Fibroblast of skin of abdomen (primary cell): ENCODE data around the gene GSN.

Experiments used
- DNase-seq: peaks from one replicate; pipeline ENCODE4 v3.0.0-alpha.2; 2013

GSN gene

DNA sequence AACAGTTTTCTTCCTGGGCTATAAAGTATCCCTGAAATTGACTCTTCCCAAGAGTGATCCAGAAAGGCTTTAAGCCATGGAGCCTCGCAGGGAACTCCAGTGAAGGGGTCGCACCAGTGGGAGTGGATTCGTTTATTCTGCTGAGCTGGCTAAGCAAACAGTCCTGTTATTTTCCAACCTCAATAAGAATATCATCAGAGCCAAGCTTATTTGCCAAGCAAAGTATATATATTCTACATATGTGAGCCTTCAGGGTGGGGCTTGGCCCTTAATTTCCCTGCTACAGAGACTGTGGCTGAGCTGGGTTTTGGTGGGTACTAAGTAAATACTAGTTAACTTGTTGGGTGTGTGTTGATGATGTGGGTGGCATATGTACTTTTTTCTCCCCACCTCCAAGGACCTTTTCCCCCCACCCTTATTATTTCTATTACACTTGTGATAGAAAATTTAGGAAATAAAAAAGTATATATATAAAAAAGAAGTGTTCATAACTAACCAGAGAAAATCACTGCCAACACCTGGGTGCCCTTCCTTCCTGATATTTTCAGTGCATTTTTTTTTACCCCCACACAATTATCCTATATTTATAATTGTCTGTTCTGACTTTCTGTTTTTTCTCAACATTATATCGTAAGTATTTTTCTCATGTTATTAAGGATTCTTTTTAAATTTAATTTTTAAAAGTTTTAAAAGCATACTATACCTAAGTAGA is 5.3 kb downstream of the GSN start:
- DNase-seq = no peak

DNA sequence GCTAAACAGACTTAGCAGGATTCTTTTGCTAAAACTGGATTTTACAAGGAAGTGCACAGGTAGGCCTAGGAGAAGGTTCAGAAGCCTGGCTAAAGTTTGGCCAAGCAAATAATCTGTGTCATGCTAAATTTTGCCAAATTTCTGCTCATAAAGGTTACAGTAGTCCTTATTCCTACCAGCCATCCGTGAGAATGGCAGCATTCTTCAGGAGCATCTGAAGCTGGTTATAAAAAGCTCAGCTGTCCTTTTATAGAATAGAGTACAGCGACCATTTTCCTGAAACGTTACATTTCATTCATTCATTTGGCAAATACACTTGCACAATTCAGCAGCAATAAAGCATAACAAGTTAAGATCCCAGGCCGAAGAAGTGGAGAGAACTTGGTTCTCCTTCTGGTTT is 6.9 kb downstream of the GSN start:
- DNase-seq = no peak

DNA sequence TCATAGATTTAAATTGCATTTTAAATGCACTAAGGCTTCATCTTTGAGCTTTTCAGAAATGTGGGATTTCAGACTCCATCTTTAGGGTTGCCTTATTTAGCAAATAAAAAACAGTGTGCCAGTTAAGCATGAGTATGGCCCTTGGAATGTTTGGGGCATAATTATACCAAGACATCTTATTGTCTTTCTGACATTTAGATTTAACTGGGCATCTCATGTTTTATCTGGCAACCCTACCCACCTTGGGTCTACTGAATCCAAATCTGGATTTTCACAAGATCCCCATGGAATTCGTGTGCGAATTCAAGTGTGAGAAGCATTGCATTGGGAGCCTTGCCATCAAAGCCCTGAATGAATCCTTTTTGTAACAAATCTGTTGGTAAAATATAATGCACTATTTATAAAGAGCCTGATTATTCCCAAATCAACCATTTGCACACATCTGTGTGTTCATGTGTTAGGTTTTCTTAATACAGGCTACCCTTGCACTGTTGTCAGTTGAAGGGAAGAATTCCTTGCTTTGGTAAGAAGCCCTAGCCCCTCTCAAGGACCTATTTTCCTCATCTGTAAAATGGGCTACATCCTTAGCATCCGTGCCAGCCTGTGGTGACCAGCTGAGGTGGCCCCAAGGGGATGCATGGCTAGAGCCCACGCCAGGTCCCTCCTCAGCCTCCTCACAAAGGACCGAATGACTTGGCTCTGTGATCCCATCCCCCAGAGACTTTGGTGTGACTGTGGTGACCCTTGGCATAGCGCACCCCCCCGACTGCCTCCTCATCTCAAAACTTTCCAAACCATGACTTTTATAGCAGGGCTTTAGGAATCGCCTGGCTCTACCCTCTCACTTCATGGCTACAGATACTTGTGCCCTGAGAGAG is 8.1 kb downstream of the GSN start:
- DNase-seq = no peak

DNA sequence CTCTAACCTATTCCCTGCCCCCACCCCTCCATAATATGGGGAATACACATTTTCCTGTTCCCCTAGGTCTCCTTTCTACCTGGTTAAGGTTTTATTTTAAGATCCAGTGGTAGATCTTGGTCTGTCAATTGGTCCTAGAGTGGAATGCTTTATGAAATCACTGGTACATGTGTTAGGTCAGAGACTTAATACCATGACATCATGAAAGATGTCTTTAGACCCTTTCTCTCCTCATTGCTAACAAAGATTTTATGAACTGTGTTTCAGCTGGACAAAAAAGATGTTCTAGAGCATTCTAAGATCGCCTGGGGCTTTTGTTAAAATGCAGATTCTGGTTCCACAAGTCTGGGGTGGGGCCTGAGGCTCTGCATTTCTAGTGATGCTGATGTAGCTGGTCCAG is 9.1 kb downstream of the GSN start:
- no peak for DNase-seq

DNA sequence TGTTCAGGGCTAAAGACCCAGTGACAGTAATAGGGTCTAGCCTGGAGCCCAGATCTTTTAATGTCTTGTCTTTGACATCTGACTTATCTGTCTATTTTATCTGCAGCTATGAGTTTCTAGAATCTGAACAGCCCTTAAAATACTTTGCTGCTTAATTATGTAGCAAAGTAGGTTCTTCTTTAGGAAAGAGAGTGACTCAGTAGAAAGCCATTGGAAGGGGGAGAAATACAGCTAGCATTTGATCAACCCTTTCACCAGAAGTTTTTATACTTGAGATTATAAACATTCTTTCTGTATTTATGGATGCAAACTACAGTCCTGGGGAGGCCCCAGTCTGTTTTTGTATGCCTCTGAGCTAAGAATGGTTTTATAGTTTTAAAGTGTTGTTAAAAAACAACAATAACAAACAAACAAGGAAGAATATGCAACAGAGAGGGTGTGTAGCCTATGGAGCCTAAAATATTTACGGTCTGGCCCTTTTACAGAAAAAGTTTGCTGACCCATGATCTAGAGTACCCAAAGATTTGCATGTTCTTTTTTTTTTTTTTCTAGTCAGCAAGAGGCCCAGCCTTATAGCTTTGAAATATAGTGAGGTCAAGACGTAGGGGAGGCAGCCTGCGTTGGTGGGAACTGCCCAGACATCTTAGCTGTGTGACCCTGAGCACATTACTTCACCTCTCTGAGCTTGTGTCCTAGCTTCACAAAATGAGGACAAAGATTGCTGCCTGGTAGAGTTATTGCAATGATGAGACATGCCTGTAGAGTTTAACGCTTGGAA is 9.7 kb downstream of the GSN start:
- DNase-seq = peak; percentile 79

DNA sequence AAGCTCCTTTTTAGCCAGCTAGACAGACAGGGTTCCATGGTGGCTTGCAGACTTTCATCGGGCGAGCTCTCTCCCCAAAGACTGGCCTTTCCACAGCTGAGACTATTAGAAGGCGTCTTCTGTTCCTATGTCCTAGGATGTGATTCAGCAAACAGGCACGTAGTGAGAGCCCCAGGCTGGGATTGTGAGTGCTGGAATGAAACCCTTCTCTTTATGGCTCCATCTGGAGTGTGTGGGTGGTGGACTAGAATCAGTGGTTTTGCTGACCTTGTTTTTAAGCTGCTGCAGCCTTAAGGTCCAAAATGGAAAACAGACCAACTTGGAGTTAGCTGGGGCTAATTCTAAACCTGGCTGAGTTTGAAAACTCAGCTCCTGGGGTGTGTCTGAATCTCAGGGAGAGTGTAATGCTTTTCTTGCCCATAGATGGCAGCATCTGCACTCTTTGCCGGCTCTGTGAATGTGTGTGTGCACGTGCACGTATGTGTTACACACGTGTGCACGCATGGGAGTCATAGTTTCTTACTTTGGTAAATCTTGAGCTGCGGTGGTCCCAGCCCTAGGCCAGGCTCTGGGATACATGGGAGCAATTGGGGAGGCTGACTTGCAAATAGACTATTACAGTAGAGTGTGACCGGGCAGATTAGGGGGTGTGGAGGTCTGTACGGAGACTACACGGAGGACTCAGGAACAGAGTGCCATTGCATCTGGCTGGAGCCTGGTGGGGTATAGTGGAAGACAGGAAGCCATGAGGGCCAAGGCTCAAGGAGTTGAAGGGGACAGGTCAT is 10.7 kb downstream of the GSN start:
- DNase-seq = peak; percentile 100

DNA sequence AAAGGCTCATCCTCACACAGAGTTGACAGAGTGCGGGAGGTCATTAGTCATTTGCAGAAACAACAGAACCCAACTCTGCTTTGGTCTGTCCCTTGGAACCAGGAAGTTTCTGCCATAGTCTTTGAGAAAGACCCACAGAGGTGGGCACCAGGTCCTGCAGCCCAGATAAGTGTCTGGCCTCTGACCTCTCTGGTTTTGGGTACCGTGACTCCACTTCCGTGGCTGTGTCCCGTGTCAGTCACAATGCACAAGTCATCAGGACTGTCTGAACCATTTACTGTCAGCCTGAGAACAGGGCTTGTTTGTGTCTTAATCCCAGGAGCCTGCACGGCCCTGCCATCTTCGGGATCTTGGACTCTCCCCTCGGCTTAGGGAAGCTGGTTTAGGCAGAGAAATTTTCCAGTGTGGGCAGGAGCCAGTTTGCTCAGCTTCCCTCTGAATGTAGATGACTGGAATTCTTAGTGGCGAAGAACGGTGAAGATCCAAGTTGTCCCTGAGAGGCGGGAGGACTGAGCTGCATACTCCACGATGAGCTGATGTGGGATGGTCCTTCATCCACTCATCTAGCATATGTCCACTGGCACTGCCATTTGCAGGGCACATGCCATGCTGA is 11.9 kb downstream of the GSN start:
- no peak for DNase-seq

DNA sequence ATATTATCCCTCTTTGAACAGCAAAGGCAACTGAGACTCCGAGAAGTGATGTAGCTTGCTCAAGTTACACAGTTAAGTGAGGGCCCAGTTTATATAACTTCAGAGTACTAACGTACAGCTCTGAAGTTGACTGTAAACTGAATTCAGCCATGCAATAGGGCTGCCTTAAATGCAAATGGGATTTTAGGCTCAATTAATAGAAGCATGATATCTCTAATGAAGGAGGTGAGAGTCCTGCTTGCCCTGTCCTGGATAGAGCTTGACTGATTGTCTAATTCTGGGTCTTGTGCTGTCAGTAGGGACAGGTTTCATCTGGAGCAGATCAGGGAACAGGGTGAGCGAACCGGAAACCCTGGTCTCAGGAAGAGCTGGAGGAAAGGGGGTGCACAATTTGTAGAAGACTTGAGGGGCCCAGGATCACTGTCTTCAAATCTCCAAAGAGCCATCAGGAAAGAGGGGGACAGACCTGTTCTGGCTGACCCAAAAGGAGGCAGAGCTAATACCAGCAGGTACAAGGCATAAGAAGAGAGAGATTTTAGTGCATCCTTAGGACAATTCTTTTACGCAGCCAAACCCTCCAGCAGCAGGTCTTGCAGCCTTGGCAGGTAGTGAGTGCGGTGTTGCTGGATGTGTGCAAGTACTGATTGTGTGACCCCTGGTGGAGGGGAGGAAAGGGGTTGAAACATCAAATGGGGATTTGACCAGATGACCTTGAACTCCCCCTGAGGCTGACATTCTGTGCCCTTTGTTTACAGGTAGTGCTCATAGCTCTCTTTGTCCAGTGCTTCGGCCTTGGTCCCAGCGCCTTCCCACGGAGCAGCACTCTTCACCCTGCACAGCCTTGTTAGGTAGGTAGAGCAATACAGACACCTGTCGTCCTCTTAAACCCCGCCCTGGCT is 13.0 kb downstream of the GSN start:
- no peak for DNase-seq

DNA sequence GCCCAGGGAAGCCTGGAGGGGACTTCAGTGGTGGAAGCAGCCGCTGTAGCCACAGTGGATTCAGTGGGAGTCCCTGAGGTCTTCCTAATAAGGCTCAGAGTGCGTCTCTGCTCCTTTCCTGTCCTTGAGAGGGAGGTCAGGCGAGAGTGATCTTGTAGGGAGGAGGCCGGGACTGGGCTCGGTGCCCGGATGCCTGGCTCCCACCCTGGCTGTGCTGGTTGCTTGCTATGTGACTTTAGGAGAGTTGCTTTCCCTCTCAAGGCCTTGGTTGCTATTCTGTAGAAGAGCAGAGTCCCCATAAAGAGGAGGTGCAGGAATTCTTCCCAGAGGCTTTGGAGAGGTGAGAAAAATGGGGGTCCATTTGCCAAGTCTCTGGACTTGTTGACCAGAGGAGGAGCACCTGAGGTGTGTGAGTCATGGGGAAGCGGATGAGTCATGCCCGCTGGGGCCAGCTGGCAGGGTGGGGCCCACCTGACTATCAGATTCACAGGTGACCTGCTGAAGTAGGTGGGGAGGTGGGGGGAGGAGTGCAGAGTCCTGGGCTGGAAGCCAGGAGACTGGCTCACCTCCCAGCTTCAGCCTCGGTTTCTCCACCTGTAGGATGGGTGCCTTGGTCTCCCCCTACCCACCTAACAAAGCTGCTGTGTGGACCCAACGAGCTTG is 13.8 kb downstream of the GSN start:
- peak; percentile 19 for DNase-seq

DNA sequence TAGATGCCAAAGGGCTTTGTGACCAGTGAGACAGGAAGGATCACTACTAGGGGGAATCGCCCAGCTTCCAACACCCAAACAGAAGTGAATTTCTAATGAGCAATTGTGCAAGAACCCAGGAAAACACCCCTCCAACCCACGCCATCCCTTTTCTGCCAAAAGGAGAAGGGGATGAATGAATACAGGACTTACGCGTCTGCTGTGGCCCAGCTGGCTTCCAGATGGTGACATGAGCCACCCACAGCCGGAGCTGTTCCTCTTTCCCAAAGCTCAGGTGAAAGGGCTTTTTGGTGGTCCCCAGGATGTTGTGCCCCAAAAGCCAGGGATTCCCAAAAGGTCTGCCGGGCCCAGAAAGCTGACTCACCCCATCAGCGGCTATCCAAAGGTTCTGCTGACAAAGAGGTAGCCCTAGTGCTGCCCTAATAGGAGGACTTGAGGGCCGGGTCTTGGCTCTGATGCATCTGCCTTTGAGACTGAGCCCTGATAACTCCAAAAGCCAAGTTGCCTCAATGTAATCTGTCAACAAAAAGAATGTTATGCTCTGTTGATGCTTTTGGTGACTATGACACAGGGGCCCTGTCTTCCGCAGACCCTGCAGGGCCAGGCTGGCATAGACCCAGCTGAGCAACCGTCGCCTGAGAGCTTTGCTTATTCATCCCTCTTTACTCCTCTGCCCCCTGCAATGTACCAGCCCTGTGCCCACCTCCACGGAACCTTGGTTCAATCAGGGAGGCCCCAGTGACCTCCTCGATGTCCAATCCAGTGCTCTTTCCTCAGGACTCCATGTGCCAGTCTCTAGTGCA is 14.5 kb downstream of the GSN start:
- DNase-seq = peak; percentile 90

DNA sequence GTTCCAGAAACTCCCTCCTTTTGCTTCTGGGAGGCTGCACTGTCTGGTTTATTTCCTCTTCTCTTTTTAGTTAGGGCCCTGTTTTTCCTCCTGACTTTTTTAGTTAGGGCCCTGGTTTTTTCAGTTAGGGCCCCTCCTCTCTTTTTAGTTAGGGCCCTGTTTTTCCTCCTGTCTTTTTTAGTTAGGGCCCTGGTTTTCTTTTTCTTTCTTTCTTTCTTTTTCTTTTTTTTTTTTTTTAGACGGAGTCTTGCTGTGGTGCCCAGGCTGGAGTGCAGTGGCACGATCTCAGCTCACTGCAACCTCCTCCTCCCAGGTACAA is 15.1 kb downstream of the GSN start:
- no peak for DNase-seq

DNA sequence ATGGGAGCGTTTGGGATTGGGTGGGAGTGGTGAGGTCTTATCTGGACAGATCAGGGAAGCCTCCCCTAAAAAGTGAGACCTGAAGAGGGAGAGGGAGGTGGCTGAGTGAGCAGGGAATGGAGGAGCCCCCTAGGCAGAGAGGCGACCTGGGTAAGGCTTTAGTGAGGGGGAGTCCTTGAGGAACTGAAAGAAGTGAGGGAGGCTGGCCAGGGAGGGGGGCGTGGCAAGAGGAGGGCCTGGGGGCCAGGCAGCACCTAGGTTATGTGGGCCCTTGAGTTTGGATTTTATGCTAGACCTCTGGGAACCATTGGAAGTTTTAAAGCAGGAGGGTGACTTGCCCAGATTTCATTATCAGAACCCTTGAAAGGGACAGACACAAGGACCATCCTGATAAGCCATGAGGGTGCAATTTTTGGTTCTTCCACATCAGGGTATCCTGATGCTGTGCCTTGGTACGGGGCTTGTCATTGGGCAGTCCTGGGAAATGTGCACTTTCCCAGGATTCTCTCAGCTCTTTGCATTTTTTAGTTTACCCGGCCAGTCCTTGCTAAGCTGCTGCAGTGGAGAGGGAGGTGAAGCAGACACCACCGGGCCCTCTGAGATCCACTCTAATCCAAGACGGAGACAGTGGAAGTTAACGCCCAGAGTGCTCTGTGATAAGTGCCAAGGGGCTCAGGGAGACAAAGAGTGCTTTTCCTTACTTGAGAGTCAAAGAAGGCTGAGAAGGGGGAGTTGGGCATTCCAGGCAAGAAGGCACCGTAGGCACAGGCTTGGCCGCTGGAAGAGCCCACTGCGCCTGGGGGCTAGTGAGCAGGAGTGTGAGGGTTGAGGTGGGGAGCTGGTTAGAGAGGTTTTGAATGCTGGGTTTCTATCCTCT is 16.1 kb downstream of the GSN start:
- no peak for DNase-seq

DNA sequence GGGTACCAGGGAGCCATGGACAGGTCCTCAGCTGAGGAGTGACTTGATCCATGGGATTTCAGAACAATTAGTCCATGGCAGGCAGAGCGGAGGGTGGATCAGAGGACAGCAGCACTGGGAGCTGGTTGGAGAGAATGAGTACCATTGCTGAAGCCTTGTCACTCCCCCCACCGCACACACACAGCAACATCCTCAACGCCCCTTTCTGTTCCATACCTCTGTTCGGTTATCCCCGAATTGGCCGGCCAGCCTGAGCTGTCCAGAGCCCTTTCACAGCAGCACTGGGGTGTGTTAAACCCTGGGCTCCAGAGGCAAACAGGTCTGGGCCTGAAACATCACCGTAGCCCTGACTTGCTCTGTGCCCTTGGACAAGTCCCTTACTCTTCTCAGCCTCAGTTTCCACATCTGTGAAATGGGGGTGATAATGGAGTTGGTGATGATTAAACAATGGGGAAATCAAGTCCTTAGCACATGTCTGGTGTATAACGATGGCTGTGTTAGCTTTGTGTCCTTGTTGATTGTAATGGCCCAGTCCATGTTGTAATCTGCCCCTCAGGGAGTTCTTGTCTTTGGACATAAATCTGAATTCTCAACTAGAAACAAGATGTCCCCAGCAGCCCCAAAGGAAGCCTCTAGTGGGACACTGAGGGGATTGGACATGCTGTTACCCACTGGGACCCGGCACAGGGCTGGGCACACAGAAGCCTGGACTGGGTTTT is 16.9 kb downstream of the GSN start:
- no peak for DNase-seq

DNA sequence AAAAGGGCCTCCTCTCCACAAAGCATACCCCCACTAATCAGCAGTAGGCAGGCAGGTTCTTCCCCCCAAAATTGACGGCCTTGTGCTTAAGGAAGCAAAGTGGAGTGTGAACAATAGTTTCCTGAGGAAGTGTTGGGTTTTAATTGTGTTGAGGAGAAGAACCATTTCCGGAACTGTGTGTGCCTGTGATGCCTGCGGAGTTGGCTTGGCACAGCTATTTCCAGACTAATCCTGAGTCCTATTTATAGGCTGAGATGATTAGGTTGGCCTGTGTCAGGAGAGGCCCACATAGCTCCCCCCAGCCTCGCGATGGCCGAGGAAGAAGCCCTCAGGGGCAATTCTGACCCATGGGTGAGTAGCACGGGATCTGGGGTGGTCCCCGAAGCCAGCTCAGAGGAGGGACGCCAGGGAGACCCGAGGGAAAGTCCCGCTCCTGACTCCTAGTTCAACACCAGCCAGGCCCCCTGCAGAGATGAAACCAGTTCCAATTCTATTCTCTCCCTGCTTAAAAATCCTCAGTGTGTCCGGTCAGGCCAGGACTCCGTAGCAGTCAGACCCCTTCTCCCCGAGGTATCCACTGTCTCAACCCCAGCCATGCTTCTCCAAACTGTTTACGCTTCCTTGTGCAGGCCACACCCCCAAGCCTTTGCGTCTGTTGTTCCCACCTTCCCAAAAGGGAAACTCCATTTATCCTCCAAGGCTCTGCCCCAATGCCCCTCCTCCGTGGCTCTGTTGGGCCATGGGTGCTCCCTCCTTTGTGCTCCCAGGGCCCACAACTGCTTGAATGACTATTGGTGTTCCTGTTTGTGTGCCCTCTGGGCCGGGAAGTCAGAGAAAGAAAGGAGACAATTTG is 18.1 kb downstream of the GSN start:
- DNase-seq = peak; percentile 49

DNA sequence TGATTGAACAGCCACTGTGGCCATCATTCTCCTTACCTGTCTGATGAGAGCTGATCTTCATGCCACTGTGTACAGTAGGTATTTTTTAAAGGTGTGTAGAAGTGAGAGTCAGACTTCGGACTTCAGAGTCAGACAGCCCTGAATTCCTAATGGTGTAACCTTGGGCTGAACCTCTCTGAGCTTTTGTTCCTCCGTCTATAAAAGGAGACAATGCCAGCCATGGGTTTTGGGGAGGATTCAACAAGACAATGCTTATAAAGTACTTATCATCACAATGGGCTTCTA is 18.7 kb downstream of the GSN start:
- DNase-seq = no peak

DNA sequence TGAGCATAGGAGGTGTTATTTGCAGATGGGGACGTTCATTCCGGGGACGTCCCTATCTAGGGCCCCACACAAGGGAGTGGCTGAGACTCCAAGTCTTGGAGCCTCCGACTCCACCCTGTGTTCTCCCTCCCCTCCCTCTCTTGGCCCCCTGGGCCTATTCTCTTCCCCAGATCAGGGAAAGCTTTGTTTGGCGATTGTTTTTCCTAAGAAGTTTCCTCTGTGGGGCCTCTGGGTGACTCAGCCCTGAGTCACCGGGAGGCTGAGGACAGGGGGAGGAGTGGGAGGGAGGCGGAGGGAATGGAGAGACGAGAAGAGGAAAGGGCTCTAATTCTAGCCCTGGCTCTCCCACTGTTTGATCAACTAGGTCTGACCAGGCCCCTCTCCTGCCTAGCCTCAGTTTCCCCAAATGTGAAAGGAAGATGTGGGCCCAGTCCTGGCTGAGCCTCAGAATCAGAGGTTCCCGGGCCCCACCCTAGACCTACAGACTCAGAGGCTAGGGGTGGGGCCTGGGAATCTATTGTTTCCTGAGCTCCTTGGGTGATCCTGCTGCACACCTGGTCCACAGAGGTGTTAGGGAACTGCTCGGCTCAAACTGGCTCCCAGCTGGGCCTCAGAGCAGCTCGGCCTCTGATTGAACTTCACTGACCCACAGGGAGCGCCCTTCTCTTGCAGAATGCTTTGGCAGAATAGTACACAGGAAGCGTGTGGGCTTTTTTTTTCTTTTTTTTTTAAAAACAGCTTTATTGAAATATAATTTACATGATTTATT is 19.2 kb downstream of the GSN start:
- peak; percentile 97 for DNase-seq

DNA sequence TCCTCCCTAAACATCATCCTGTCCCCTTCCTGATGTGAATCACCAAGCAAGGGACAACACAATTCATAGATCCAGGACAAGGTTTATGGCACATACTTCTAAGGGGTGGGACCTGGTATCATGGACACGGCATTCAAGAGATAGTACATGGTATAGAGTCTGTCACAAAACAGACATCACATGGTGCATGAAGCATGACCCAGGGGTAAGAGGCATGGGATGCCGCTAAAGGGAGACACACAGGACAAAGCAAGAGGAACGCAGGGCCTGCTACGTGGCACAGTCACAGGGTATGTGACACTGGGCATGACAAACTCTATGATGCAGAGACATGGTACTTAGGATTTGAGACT is 20.7 kb downstream of the GSN start:
- no peak for DNase-seq
